NCI-H446 (cell line): Measurements from ENCODE around the gene GPC6.

Experiments
- DNase-seq, 2 experiments: peaks; one replicate each; lab custom pipeline; 2025; lab: John Stamatoyannopoulos, UW

GPC6 gene

DNA sequence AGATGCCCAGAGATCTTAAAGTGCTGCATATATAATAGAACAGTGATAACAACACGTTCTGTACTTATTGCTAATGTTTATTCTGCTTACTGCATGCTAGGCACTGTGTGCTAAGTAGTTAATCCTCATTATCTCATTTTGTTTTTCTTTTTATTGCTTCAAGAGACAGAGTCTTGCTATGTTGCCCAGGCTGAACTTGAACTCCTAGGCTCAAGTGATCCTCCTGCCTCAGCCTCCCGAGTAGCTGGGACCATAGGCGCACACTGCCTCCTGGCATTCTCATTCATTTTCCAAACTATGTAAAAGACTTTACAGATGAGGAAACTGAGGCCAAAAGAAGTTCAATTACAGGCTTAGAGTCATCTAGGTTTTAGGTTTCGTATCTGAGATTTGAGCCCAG, 548.4 kb downstream of the GPC6 start:
- no peak for DNase-seq

GRCh38 chr13:93775507-93776108, 549.0 kb downstream of the GPC6 start:
- no peak for DNase-seq

DNA sequence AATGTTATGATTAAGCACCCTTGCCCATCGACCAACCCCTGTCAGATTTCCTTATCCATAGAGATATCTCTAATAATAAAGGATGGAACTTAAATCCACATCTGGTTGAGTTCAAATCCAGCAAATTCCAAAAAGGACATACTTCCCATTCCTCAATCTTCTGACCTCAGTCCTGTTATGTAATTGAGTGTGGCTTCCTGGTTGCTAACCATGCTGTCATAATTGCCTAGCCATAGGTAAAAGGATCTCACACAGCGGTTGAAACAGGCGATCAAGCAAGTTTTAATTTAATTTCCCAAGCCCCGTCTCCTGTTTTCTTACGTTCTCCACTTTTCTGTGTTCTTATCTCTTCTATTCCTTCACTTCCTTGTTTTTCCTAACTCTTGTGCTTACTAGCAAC, 550.3 kb downstream of the GPC6 start:
- DNase-seq: no peak

DNA sequence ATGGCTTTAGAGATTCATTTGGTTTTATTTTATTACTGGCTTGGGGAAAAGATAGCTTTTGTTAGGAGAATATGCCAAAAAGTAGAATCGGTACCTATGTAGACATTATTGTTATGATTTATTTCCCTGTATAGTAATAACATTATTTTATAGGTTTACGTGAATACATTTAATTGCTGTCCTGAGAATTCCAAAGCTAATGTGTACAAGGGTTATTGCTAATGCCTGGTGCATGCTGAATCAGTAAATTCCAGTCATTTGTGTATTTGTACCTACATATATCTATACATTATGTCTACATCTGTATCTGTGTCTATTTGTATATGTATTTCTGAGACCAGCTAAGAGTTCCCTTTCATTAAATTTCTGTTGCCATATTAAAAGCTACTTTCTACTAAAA, 550.9 kb downstream of the GPC6 start:
- no peak for DNase-seq

DNA sequence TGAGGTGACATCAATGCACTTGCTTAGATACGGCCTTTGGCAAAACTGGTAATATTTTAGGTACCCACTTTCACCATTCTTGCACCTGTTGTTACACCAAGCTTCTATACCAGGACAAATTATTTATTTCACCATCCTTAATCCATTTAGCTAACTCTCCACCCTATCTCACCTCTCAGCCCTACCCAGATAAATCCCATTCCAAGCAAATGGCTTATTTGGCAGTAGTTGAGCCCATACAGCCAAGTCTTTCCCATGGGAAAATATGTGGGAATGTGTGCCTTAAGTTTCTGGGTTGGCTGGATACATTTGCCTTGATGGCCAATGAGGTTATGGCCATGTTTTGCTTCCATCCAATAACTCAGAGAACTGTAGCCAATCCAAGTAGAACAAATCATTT, 551.9 kb downstream of the GPC6 start:
- DNase-seq: peak in 1 of 2 experiments; percentile 2

GRCh38 chr13:93784191-93784590, 557.6 kb downstream of the GPC6 start:
- DNase-seq: no peak

DNA sequence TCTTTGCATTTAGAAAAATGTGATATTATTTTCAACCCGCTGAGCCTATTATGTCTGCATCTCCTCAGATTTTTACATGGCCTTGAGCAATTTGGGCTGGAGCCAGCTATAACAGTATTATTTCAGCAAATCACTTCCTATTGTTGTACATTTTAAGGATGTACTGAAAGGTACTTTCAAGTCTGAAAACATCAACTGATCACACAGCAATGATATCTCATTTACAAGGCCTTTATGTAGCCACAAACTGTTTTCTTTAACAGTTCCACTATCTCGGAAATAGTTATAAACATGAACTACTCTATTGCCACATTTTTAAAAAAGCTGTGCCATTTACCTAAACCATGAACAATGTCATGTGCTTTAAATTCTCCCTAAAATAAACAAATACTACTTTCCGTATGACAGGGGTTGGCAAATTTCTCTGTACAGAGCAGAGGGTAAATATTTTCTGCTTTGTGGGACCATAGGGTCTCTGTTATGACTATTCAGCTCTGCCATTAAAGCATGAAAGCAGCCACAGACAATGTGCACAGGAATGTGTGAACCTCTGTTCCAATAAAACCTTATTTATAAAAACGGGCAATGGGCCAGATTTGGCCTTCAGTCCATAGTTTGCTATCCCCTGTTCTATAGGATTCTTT, 560.4 kb downstream of the GPC6 start:
- DNase-seq: no peak

GRCh38 chr13:93788456-93788855, 561.8 kb downstream of the GPC6 start:
- DNase-seq: no peak

- DNase-seq: no peak
These were observed 562.5 kb downstream of the GPC6 start for GRCh38 chr13:93789058-93789457.

- no peak for DNase-seq
These were observed 567.7 kb downstream of the GPC6 start for GRCh38 chr13:93794197-93794885.

GRCh38 chr13:93797463-93797862, 570.9 kb downstream of the GPC6 start:
- no peak for DNase-seq

GRCh38 chr13:93800342-93800741, 573.7 kb downstream of the GPC6 start:
- no peak for DNase-seq

- DNase-seq: no peak
These were observed 579.1 kb downstream of the GPC6 start for GRCh38 chr13:93805736-93806135.

DNA sequence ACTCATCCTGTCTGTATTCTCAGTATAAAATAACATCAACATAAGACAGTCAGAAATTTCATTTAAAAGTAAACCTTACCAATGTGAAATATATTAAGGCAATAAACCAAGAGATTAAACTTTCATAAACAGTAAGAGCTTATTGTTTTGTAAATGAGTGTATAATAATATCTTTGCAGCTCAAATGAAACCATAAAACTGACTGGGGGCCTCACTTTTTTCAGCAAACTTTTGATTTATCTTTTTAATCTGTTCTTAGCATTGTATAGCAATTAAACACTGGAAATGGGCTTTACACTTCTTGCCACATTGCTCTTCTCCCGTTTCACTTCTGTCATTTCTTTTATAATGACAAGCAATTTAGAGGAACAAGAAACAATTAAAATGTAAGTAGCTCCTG, 580.3 kb downstream of the GPC6 start:
- no peak for DNase-seq

GRCh38 chr13:93810264-93810663, 583.7 kb downstream of the GPC6 start:
- DNase-seq: no peak

DNA sequence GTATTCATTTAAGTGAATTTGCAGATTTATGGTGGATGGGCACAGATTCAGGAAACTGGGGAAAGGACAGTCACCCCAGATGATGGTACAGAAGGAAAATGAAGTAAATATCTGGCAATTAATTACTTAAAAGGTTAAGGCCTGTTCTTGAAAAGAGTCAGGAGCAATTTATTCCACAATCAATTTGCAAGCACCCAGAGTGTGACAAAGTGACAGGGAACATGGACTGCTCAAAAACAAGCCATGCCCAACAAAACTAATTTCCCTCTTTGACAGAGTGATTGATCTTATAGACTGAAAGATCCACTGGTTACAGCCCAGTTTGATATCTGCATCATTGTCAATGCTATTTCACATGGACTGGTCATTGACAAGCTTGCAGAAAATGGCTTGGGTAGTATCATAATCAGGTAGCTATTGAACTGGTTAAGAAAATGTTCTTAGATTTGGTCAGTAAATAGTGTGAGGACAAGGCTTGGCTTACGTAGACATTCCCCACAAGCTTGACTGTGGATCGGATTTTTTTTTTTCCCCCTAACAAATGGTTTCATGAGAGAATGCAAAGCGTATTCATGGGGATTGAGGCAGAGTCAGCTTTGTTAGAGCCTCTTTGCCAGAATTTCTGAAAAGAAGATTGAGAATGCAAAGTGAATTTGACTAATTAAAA, 584.6 kb downstream of the GPC6 start:
- DNase-seq: no peak

DNA sequence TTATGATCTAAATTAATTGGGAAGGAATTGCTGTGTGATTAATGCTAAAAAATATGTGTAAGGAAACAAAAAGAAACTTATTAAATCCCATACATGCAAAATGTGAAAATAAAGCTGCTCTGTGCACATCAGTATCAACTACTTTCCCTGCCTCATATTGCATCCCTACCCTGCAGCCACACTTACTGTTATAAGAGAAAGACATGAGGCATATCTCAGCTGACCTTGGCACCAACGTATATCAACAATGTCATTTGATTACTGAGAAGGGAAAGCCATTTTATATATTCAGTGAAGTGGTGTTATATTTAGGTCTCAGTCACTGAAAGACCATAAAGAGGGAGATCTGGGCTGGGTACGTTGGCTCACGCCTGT, 585.1 kb downstream of the GPC6 start:
- no peak for DNase-seq

DNA sequence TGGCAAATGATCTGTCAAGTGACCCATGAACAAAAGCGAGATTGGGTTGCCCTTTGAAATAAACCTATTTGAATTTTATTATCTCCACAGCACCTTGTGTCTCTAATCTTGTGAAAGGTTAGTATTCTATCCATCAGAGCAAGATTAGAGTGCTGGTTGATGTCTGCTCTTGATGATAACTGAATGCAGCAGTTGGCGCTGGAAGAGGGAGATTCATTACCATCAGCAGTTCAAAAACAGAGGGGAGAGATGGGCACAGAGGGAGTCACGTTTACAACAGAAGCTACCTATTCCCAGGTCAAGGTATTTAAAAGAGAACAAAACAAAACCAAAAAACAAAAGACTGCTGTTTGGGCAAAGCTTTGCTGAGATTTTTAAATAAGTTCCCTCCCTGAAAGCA, 588.1 kb downstream of the GPC6 start:
- no peak for DNase-seq

DNA sequence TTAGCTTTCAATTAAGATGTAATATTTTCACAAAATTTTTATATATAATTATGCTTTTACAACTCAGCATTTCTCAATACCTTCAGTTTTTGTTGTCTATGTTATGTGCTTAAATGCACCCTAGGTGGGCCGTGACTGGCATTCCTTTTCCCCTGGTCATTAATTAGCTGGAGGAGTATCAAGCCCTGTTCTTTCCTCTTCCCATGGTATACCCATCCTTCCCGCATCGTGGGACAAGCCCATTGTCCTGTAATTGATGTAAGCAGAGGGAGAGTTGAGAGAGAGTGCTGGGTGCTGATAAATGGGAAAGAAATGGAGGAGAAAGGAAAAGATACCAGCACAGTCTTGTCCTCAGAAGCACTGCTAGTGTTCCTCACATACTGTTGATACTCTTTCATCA, 591.7 kb downstream of the GPC6 start:
- DNase-seq: no peak

DNA sequence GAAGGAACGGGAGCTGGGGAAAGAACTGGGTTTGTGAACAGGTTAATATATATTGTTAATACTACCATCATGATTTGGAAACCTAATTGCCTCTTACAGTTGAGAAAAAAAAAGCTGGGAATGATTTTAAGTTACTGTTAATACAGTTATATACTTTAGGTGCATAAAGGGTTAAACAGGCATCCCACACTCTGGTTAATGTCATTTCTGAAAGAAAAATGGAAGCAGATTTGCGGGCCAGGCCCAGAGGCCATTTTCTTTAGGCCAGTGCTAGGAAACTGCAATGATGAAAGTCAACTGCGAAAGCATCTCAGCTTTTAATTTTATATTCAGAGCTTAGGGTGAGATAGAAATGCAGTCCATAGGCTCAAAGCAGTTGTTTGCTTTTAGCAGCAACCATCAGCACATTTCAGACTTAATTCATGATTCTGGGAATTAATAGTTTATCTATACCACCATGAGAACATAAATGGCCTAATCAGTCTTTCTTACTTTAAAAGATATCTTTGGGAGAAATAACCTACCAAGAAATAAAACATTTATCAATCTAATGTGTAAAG, 592.8 kb downstream of the GPC6 start:
- no peak for DNase-seq

- no peak for DNase-seq
These were observed 597.7 kb downstream of the GPC6 start for GRCh38 chr13:93824286-93824685.

DNA sequence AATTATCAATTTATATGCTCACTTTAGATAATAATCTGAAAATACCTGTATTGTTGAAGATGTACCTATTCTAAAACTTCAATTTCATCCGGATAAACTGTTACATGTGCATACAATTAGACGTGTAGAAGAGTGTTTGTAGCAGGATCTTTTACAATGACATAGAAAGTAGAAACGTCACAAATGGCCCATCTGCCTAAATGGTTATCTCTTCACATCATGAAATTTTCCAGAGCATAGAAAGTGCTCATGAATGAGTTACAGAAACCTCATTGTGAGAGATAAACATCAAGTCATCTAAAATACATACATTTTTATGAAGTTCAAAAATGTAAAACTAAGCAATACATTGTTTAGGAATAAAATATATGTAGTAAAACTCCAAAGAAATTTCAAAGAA, 607.4 kb downstream of the GPC6 start:
- no peak for DNase-seq

- DNase-seq: no peak
These were observed 616.5 kb downstream of the GPC6 start for GRCh38 chr13:93843082-93843481.
